ENCODE results near the gene LCTL.

The LCTL gene

DNA sequence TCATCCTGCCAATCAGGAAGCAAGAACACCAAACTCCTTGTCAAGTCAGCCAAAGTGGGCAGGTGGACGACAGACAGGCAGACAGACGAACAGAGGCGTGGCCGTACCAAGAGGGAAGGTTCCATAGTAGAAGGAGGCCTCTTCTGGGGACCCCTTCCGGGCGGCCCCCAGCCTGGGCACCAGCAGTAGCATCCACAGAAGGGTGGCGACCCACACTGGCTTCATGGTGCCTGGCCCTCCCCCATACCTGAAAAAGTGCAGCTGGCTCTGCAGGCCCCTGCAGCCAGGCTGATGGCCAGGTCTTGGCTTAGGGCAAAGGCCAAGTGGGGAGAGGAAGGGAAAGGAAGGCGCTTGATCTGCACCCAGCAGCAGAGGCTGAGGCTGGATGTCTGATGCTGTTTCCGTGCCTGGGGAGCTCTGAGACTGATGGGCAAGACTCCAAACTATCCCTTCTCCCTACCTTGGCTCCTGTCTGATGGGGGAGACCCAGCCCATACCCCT, 607 bp downstream of the LCTL start:
- DNase-seq (ENCODE audit: low read depth in 2 of 3, low spot score in 2 of 3): no peak

DNA sequence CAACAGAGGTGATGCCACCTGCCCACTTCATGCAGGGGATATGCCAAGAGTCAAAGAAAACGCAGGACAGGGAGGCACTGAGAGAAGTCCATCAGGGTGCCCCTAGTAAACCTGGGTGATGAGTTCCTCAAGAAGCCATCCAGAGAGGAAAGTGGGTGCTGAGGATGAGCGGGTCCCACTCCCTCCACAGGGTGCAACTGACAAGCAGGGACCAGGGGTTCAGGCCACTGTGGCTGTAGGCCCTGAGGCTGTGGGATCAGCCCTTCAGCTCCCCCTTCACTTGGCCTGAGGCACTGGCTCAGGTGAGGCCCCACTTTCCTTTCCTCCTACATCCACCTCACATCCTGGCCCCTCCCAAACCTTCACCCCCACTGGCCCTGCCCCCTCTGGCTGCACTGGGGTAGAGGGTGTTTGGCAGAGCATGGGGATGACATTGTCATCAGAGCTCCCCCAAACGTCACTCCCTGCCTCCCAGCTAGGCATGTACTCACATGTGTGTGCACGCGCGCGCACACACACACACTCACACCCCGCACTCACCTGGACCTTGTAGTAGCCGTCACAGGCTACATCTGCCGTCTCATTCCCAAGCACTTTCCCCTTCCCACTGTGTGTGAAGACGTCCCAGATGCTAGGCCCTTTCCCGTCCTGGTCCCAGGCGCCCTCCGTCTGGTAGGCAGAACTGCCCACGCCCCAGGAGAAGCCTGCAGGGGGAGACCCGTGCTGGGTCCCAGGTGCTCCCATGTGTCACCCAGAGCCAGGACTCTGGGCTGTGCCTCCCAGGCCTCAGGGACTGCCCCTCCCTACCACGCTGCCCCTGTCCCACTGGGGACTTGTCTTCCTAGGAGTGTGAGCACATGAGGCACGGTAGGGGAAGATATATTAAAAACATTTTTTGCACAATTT, 1.4 kb downstream of the LCTL start:
- no peak for DNase-seq (ENCODE audit: low read depth in 2 of 3, low spot score in 2 of 3)

DNA sequence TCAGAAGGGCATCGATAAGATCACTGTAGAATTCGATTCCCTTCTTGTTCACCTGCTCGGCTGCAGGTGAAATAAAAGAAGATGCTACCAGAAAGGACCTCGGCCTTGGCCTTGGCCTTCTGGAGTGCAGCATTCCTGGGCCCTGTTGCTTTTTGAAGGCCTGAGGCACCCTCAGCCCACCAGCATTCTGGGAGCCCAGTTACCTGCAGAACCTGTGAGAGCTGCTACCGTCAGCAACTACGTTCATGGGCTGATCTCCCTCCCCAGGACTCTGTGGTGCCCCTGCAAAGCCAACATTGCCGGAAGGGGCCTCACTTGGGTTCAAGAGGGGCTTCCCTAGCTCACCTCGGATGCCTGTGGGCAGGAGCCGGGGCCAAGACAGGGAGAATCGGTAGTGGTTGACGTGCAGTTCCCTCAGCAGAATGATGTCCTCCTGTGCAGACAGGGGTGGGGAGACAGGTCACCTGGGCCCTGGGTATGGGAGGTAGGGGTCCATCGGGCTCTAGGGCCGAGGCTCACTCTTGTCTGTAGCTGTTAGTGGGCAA, 2.2 kb downstream of the LCTL start:
- DNase-seq (ENCODE audit: low read depth in 2 of 3, low spot score in 2 of 3): no peak

DNA sequence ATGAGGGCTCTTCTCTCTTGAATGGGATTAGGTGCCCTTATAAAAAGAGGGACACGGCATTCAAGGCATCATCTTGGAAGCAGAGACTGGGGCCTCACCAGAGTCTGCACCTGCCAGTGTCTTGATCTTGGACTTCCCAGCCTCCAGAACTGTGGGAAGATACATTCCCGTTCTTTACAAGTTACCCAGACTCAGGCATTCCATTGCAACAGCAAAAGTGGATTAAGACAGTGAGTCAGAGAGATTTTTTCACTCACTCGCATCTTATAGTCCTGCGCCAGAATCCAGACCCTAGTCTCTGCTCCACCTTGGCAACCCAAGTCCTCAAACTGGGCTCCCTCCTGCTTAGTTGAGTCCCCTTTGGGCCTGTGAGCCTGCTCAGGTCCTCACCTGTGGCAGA, 2.7 kb downstream of the LCTL start:
- DNase-seq (ENCODE audit: low read depth in 2 of 3, low spot score in 2 of 3): no peak

DNA sequence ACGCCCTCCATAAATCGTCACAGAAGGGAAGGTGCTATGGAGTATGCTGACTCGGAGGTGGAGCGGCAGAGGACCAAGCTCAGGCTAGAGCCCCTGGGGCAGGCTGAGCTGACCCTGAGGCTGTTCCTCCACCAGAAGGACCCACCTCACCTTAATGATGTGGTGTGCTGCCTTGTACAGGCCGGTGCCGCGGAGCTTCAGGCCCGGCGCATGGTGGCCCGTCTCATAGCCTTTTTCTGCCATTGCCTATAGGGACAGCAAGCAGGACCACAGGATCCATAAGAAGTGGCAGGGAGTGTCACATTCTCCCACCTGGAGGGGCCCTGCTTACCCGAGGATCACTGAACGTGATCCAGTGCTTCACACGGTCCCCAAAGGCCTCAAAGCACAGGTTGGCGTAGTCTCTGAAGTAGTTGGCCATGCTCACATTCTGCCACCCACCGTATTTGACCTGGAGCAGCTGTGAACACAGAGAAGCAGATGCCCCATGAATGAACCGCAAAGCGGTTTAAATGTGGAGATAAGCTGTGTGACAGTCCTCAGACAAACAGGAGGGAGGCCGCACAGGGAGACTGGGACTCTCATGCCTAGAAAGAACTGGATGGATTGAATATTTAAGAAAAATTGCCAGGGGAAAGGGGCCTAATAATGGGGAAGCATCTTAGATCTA, 4.8 kb downstream of the LCTL start:
- no peak for DNase-seq (ENCODE audit: low read depth in 2 of 3, low spot score in 2 of 3)

DNA sequence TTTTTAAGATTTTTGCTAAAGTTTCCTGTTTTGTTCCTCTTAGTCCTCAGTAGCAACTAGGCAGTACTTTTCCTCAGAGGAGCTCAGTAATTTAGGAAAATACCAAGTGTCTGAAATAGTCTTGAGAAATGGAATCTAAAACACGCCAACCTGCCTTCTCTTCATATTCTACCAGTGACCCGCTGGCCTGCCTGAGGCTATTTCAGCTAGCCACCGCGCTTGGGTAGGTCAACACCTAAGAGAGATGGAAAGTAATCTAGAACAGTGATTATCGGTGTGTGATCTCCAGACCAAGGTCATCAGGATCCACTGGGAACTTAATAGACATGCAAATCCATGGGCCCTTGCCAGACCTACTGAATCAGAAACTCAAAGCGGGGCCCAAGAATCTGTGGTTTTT, 7.5 kb downstream of the LCTL start:
- DNase-seq (ENCODE audit: low read depth in 2 of 3, low spot score in 2 of 3): no peak

DNA sequence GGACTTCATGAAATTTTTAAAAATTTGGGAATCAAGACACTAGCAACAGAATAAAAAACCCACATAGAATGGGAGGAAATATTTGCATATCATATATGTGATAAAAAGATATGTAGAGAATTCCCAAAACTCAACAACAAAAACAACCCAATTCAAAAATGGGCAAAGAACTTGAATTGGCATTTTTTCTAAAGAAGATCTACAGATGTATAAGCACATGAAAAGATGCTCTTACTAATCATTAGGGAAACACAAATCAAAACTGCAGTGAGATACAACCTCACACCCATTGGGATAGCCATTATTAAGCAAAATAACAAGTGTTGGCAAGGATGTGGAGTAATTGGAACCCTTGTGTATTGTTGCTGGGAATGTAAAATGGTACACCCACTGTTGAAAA, 10.1 kb downstream of the LCTL start:
- no peak for DNase-seq (ENCODE audit: low read depth in 2 of 3, low spot score in 2 of 3)

DNA sequence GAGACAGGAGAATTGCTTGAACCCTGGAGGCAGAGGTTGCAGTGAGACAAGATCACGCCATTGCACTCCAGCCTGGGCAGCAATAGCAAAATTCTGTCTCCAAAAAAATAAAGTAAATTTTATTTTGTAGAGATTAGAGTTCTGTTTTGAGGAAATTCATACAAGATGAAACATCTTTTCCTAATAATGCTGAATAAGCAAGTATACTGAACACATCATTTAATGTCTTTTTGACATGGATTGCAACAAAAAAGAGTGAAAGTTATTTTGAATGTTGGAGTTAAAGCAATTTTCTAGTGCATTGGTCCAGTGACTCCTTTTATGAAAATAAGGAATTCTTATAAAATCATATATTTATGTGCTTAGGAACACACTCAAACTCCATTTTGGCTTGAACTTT, 20.5 kb downstream of the LCTL start:
- no peak for DNase-seq (ENCODE audit: low read depth in 2 of 3, low spot score in 2 of 3)

DNA sequence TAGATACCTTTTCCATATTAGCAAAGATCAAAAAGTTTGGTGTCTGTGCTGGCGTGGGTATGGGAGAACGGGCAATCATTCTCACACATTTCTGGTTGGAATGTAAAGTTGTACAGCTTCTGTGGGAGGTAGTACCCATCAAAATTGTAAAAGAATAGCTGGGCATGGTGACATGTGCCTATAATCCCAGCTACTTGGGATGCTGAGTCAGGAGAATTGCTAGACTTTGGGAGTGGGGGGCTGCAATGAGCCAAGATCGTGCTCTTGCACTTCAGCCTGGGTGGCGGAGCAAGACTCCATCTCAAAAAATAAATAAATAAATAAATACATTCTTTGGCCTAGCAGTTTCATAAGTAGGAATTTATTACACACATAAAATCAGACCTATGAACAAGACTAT, 22.9 kb downstream of the LCTL start:
- DNase-seq (ENCODE audit: low read depth in 2 of 3, low spot score in 2 of 3): no peak

DNA sequence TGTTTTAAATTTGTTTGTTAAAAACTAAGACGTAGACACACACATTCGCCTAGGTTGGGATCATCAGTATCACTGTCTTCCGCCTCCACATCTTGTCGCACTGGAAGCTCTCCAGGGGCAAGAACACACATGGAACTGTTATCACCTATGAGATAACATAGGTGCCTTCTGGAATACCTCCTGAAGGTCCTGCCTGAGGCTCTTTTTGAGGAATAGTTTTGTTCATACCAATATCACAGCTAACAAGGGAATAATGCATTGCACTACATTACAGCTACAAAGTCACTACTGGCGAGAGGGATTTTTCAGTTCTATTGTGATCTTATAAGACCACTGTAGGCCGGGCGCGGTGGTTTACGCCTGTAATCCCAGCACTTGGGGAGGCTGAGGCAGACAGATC, 30.7 kb downstream of the LCTL start:
- DNase-seq (ENCODE audit: low read depth in 2 of 3, low spot score in 2 of 3): no peak

DNA sequence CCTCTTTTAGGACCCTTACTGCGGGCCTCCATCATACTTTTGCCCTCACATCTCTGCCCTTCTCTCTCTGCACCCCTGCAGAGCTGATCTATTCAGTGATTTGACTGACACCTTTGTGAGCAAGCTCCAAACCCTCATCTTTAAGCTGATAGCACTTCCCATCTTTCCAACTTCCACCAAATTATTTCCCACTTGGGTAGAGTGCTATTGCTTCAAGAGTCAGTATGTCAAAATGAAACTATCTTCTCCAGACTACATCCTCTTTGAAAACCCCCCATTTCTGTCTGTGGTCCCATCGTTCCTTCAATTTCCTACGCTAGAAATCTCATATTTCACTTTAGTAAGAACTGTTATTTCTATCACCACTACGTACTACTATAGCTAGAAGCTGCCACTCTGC, 41.0 kb downstream of the LCTL start:
- DNase-seq (ENCODE audit: low read depth in 2 of 3, low spot score in 2 of 3): no peak

DNA sequence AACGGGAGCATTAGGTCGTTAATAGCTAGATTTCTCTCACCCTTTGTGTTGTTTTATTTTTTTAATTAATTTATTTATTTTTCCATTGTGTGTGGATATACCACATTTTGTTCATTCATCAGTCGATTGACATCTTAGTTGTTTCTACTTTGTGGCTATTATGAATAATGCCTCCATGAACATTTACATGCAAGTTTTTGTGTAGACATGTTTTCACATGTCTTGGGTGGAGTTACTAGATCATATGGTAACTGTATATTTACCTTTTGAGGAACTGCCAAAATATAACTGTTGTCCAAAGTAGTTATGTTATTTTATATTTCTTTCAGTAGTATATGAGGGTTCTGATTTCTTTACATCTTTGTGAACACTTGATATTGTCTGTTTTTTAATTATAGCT, 41.9 kb downstream of the LCTL start:
- no peak for DNase-seq (ENCODE audit: low read depth in 2 of 3, low spot score in 2 of 3)

DNA sequence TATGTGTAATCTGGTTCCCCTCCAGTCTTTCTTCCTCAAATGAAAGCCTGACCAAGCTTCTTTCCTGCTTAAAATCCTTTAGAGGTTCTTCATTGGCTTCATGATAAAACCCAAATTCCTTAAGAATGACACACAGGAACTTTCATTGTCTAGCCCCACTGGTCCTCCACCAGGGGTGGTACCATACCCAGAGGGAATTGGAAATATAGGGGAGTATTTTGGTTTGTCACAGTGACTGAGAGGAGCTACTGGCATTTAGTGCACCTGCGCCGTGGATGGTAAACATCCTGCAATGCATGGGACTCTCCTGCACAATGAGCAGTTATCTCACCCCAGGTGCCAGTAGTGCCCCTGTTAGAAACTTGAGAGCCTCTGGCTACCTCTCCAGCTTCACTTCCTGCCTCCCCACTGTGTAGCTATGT, 49.9 kb downstream of the LCTL start:
- no peak for DNase-seq (ENCODE audit: low read depth in 2 of 3, low spot score in 2 of 3)

DNA sequence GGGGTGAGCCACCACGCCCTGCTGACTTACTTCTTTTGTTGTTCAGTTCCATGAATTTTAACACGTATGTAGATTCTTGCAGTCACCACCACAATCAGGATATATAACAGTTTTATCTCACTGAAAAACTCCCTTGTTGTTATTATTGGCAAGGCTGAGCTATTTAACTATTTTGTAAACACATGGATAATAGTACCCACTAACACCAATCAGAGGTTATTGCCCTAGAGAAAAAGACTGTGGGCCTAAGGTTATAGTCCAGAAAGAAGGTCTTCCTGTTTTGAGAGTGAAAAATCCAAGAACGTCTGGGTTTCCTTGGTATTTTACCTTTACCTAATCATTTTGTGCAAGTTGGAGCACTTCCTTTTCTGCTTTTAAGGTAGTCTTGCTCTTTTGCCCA, 51.2 kb downstream of the LCTL start:
- DNase-seq (ENCODE audit: low read depth in 2 of 3, low spot score in 2 of 3): no peak

DNA sequence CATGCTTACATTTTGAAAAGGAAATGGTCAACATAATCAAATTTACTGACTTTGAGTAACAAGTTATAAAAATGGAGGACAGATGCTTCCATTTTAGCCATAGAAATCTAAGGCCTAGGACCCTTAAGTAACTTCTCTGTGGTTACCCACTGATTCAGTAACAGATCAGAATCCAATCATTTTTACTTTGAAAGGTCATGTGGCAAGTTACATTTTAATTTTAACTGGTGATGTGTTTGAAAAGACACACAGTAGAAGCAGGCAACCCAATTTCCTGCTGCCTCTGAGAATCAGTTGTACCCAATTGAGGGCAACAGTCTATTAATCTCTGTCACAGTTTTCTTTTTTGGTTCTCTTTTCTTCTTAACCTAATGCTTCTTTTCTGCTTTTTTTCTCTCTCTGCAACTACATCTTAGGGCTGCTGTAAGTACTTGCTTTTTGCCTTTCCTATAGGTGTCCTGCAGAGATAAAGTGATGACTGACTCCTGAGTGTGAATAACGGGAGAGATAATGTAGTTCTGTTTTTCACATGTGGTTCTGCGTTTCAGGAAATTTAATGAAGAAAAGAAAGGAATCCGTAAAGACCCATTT, 57.4 kb downstream of the LCTL start:
- DNase-seq (ENCODE audit: low read depth in 2 of 3, low spot score in 2 of 3): no peak

DNA sequence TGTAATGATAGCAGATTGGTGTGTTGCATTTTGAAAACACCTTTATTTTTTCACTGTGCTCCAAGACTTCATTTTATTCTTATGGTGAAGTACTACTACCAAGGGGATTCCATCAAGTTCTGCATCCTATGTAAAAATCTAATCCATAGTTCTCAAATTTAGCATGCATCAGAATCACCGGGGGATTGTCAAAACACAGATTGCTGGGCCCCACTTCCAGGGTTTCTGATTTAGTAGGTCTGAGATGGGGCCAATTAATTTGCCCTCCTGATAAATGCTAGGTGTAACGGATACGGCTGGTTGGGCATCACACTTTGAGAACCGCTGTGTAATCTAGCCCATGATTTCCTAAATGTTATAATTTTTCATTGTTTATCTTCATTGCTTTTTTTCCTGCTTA, 60.0 kb downstream of the LCTL start:
- DNase-seq (ENCODE audit: low read depth in 2 of 3, low spot score in 2 of 3): no peak

DNA sequence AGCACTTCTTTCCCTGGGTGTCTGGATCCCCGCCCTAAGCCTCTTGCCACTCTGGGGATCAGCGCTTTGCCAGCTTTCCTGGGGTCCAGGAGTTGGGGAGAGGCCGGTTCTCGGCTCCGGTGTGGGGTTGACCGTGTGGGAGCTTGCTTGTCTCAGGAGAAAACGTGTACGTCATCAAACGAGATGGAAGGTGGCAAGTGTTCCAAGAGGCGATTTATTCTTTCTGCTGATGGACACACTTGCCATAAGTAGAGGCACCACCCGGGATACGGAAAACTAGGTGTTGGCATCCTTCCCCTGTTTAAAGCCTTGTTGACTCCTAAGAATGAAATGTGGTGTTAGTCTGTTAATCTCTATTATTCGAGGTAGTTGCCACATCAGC, 60.4 kb downstream of the LCTL start:
- DNase-seq (ENCODE audit: low read depth in 2 of 3, low spot score in 2 of 3): no peak

DNA sequence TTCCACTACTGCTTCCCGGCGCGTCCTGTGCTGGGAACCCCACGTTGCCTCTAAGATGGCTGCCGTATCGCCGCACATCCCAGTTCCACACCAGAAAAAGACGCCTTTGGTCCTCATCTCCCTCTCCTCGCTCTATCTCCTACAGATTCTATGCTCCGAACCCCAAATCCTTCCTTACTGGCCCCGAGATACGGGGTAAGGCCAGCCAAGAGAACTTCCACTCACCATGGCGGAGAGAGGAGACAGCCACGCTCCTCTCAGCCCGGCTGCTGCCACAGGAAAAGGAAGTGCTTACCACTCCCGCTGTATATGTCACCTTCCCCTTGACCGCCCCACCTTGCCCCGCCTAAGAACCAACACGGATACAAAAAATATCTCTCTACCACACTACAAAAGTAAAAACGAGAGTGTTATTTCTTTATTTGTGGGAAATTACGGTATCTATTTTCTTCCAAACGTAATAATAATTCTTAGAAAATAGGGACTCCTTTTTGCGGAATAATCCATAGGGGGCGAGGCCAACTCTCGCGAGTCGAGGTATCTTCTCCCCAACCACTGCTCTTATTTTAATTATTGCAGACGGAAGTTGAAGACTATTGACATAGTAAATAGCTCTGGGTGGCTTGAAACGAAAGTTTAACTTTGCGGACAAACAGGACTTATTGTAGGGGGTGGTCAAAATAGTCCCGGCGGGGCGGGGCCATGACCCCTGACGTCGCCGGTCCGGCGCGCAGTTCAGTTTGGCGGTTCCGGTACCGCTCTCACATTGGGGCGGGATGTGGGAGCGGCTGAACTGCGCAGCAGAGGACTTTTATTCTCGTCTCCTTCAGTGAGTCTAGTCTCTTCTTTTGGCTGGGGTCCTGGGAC, 61.0 kb downstream of the LCTL start, which contains the start of the genes RPL4 and ZWILCH:
RPL4 (minus strand) TSS at position 293 of the 867 bp plus-strand sequence; CDS start at position 228, 65 bp downstream.
ZWILCH (plus strand) TSS at position 764 of the 867 bp plus-strand sequence; CDS start at position 777, 13 bp downstream.
- peak; percentile 68 to 70 (median 69) for DNase-seq (ENCODE audit: low read depth in 2 of 3, low spot score in 2 of 3)

DNA sequence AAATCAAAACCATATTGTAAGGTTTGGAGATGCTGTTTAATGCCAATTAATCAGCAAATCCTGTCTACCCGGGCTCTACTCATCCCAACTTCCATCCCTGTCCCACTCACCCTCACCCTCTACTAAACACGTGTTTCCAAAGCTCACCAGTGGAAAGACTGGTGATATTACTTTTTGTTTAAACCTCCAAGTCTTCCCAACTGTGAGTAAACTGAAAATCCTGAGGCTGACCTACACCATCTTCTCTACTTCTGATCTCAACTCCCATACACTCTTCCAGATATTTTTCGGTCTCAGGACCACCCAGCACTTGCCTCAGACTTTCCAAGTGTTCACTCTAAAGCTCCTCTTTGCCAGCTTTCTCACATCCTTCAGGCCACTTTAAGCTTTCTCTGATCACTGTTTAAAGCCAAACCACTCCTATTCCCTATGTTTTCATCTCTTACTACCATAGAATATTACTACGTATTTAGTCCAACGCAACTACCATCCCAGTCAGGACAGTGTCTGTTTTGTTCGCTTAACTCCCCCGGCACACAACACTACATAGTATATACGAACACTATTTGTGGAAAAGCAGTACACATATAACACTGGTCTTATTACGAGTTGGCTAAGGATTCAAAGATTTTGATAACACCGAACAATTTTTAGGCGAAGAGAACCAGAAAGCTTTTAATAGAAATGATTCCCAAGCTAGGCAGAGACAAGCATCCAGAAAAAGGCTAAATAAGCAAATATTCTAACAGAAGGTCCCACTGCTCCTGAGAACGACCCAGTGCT, 61.8 kb downstream of the LCTL start:
- no peak for DNase-seq (ENCODE audit: low read depth in 2 of 3, low spot score in 2 of 3)
